BLaER1 treated with 17β-estradiol and CSF1 and Interleukin-3, amounts not matched to agents 10 nM and 100 nM (cell line): Measurements from ENCODE around the gene TUBA3C.
"Not testable (repeated sequence)": the region's sequence is repeated elsewhere in the genome, so short reads cannot be mapped to it uniquely, and the experiment has no call there.

Experiments used
- H3K27ac ChIP-seq, 11 experiments: shearing (Covaris generic); formaldehyde crosslinking; 2 replicates each; pipeline ENCODE4 v1.8.1; 2022
- H3K27me3 ChIP-seq, 11 experiments: shearing (Covaris generic); formaldehyde crosslinking; 2 replicates each; pipeline ENCODE4 v1.8.1; 2022
- H3K36me3 ChIP-seq, 11 experiments: shearing (Covaris generic); formaldehyde crosslinking; 2 replicates each; pipeline ENCODE4 v1.8.1; 2022
- H3K4me1 ChIP-seq, 10 experiments: shearing (Covaris generic); formaldehyde crosslinking; 2 replicates each; pipeline ENCODE4 v1.8.1; 2022
- H3K4me2 ChIP-seq, 11 experiments: shearing (Covaris generic); formaldehyde crosslinking; 2 replicates each; pipeline ENCODE4 v1.8.1; 2022
- H3K4me3 ChIP-seq, 10 experiments: shearing (Covaris generic); formaldehyde crosslinking; 2 replicates each; pipeline ENCODE4 v1.8.1; 2022
- H3K9ac ChIP-seq, 11 experiments: shearing (Covaris generic); formaldehyde crosslinking; 2 replicates each; pipeline ENCODE4 v1.8.1; 2022
- H3K9me3 ChIP-seq, 11 experiments: shearing (Covaris generic); formaldehyde crosslinking; replicated peaks in 1 of 11; 2 replicates each; pipeline ENCODE4 v1.8.1; 2022
- H4K20me1 ChIP-seq, 11 experiments: shearing (Covaris generic); formaldehyde crosslinking; 2 replicates each; pipeline ENCODE4 v1.8.1; 2022
- Cebpa-rat ChIP-seq, 11 experiments: shearing (Covaris generic); IDR thresholded peaks; 2 replicates each; pipeline ENCODE4 v1.8.1; 2022

TUBA3C gene

DNA sequence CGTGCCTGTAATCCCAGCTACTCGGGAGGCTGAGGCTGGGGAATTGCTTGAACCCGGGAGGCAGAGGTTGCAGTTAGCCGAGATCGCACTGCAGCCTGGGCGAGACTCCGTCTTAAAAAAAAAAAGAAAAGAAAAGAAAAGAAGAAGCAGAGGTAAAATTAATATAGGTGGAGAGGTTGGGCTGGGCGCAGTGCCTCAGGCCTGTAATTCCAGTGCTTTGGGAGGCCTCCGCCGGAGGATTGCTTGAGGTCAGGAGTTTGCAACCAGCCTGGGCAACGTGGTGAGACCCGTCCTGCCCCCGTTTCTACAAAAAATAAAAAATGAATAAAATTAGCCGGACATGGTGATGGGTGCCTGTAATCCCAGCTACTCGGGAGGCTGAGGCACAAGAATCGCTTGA, 912 bp upstream of the TUBA3C start:
- no peaks in the 10 kb centered on the region for H3K4me1 ChIP-seq
- no peak for TF ChIP-seq Cebpa-rat (IDR thresholded peaks at IDR 0.05)
- no peak overlapping the region for H3K4me3 ChIP-seq
- H3K4me2 ChIP-seq = no peak overlapping the region
- H3K9ac ChIP-seq = no peak overlapping the region
- no peaks in the 10 kb centered on the region for H4K20me1 ChIP-seq
- H3K36me3 ChIP-seq = no peaks in the 10 kb centered on the region
- H3K27ac ChIP-seq = no peak overlapping the region
- H3K27me3 ChIP-seq = no peaks in the 10 kb centered on the region
- H3K9me3 ChIP-seq = peaks cover 0 to 14% (median 10%) of the 10 kb centered on the region in 11 experiments; a peak in 10 of 22 replicates

DNA sequence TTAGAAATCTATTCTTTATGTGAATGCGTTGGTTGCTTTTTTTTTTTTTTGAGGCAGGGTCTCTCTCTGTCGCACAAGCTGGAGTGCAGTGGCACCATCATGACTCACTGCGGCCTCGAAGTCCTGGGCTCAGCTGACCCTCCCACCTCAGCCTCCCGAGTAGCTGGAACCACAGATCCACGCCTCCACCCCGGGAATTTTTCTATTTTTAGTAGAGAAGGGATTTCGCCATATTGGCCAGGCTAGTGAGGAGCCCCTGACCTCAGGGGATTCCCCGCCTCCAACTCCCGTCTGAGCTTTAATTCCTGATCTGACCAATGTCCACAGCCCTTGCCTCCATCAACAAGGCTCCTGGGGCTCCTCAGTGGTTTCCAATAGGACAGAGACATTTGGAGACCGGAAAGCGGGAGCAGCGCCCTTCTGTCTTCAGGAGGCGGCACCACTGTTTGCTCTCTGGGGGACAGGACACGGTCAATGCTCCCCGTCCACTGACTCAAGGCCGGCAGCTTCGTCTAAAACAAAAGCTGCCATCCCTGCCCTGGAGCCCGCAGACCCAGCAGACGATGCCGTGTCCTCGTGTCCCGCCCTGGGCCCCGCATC, 503 bp downstream of the TUBA3C start:
- no peak for TF ChIP-seq Cebpa-rat (IDR thresholded peaks at IDR 0.05)
- Histone ChIP-seq H4K20me1 (no peaks in the 10 kb centered on the region), H3K4me3 (no peak overlapping the region), H3K9ac (no peak overlapping the region), H3K4me1 (no peaks in the 10 kb centered on the region), H3K27me3 (no peaks in the 10 kb centered on the region), H3K9me3 (peaks cover 0 to 20% (median 10%) of the 10 kb centered on the region in 11 experiments; a peak in 10 of 22 replicates), H3K4me2 (no peak overlapping the region), H3K27ac (no peak overlapping the region), H3K36me3 (no peaks in the 10 kb centered on the region)

DNA sequence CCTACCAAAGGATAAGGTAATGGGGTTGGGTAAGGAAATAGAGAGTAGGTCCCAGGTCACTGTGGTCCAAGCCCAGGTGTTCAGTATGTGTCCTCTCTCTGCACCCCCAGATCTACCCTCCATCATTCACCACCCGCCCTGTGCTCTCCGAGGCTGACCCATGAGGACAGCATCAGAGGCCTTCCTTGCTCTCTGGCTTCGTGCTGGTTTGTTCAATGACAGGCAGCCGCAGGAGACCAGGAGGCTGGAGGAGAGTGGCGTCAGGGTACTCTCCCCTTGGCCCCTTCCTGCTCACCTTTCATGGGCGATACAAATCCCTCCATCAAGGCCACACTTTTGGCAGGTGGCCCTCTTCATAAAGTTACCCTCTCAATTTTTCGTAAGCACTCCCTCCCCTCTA, 1.7 kb downstream of the TUBA3C start:
- Histone ChIP-seq H3K27ac (no peak overlapping the region), H3K27me3 (no peaks in the 10 kb centered on the region), H3K36me3 (no peaks in the 10 kb centered on the region), H3K4me1 (no peaks in the 10 kb centered on the region), H3K9ac (no peak overlapping the region), H4K20me1 (no peaks in the 10 kb centered on the region), H3K4me3 (no peak overlapping the region), H3K9me3 (peaks cover 0 to 20% (median 10%) of the 10 kb centered on the region in 11 experiments; a peak in 10 of 22 replicates), H3K4me2 (no peak overlapping the region)
- no peak for TF ChIP-seq Cebpa-rat (IDR thresholded peaks at IDR 0.05)

DNA sequence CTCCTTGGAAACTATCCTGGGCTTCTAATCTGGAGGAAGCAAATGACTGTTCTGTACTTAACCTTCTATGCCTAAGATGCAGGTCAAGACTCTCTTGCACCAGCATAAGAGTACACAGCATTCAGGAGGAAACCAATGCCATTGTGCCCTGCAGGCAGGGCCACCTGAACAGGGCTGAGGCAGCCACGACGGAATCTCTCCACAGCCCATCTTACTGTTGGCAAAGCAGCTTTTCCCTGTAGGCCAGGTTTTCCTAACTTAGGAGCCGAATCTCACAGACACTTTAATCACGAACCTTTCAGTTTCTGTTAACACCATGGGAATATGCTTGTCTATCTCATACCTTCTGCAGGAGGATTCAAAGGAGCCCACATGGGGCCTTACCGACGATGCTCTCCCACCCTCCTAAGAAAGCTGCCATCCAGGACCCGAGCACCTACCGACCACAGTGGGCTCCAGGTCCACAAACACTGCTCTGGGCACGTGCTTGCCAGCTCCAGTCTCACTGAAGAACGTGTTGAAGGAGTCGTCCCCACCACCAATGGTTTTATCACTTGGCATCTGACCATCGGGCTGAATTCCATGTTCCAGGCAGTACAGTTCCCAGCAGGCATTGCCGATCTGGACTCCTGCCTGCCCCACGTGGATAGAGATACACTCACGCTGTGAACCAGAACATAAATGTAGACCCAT, 2.6 kb downstream of the TUBA3C start:
- no peak overlapping the region for H3K4me3 ChIP-seq
- no peaks in the 10 kb centered on the region for H3K27me3 ChIP-seq
- TF ChIP-seq Cebpa-rat (IDR thresholded peaks at IDR 0.05) = no peak
- H3K4me1 ChIP-seq = no peaks in the 10 kb centered on the region
- no peaks in the 10 kb centered on the region for H4K20me1 ChIP-seq
- no peak overlapping the region for H3K27ac ChIP-seq
- H3K36me3 ChIP-seq = no peaks in the 10 kb centered on the region
- no peak overlapping the region for H3K4me2 ChIP-seq
- H3K9me3 ChIP-seq = peaks cover 0 to 20% (median 10%) of the 10 kb centered on the region in 11 experiments; a peak in 10 of 22 replicates
- H3K9ac ChIP-seq = no peak overlapping the region

DNA sequence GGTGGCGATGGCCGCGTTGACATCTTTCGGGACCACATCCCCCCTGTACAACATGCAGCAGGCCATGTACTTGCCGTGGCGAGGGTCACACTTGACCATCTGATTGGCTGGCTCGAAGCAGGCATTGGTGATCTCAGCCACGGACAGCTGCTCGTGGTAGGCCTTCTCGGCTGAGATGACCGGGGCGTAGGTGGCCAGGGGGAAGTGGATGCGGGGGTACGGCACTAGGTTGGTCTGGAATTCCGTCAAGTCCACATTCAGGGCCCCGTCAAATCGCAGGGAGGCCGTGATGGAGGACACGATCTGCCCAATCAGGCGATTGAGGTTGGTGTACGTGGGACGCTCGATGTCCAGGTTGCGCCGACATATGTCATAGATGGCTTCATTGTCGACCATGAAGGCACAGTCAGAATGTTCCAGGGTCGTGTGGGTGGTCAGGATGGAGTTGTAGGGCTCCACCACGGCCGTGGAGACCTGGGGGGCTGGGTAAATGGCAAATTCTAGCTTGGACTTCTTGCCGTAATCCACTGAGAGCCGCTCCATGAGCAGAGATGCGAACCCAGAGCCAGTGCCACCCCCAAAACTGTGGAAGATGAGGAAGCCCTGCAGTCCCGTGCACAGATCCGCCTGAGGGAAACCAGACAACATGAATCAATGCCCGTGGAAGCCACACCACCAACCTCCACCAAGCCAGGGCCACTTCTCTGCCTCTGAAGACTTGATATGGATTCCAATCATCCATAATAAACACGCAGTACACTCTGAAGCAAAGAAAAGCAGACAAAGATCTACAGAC, 4.4 kb downstream of the TUBA3C start:
- not testable (repeated sequence) for H3K4me3 ChIP-seq, H3K4me1 ChIP-seq, H3K36me3 ChIP-seq, H3K4me2 ChIP-seq, H3K27ac ChIP-seq, H3K9ac ChIP-seq, H4K20me1 ChIP-seq, H3K27me3 ChIP-seq
- peaks cover 0 to 19% (median 10%) of the 10 kb centered on the region in 11 experiments; a peak in 10 of 22 replicates for H3K9me3 ChIP-seq

DNA sequence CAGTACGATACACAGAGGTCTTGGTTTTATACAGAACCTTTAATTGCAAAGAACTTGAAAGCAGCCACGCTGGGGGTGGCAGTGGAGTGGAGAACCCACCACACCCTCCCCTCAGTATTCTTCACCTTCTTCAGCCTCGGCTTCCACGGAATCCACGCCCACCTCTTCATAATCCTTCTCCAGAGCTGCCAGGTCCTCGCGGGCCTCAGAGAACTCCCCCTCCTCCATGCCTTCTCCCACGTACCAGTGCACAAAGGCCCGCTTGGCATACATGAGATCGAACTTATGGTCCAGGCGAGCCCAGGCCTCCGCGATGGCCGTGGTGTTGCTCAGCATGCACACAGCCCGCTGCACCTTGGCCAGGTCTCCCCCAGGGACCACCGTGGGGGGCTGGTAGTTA, 7.9 kb downstream of the TUBA3C start:
- Histone ChIP-seq H3K27me3 (no peaks in the 10 kb centered on the region), H4K20me1 (no peaks in the 10 kb centered on the region), H3K9ac (no peak overlapping the region), H3K4me1 (no peaks in the 10 kb centered on the region), H3K36me3 (no peaks in the 10 kb centered on the region), H3K4me3 (no peak overlapping the region), H3K9me3 (peaks cover 0 to 6% (median 0%) of the 10 kb centered on the region in 11 experiments; a peak in 2 of 22 replicates), H3K4me2 (no peak overlapping the region), H3K27ac (no peak overlapping the region)
- TF ChIP-seq Cebpa-rat (IDR thresholded peaks at IDR 0.05) = no peak

DNA sequence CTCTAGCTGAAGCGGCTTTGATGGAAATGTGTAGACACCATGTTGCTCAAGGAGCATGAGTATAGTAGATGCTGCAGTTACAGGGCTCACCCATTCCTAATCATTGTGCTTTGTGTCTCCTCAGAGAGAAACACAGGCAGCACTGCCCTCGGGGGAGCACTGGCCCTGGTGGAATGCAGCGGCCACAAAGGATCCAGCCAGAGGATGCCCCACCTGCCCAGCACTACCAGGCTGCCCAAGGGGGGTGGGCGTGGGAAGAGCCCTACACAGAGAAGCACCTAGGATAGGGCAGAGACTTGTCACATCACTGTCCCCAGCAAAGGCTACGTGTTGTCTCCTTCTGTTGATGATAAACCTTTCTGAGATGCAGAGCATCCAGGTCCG, 9.0 kb downstream of the TUBA3C start:
- H3K4me3 ChIP-seq = no peak overlapping the region
- H3K9ac ChIP-seq = no peak overlapping the region
- TF ChIP-seq Cebpa-rat (IDR thresholded peaks at IDR 0.05) = no peak
- no peaks in the 10 kb centered on the region for H3K27me3 ChIP-seq
- H3K4me1 ChIP-seq = no peaks in the 10 kb centered on the region
- H3K4me2 ChIP-seq = no peak overlapping the region
- peaks cover 0 to 6% (median 0%) of the 10 kb centered on the region in 11 experiments; a peak in 2 of 22 replicates for H3K9me3 ChIP-seq
- no peaks in the 10 kb centered on the region for H4K20me1 ChIP-seq
- H3K36me3 ChIP-seq = no peaks in the 10 kb centered on the region
- H3K27ac ChIP-seq = no peak overlapping the region

DNA sequence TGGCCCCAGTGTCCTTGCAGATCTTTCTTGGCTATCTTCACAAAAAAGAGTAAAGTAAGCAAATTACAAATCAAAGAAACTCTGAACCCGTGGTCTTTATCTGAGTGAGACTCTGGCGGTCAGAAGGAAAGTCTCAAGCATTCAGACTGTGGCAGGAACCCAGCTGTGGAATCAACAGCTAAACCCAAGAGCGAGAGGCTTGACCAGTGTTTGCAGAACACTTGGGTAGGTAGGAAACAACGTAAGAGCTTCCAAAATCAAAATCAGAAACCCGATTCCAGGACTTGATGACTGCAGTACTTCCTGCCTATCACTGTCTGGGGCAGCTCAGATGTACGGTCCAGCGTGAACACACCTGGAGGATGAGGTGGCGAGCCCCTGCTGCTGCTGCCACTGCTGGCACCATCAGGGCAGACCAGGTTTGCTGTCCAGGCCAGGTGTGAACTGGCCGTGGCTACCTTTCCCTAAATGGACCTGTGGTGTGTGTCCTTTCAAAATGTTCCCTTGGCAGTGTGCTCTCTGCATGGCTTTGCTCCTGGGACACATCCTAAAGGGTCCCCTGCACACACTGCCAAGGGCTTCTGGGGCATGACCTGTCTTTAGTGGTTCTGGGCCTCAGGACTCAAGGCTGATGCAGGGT, 9.5 kb downstream of the TUBA3C start:
- no peaks in the 10 kb centered on the region for H4K20me1 ChIP-seq
- no peak overlapping the region for H3K9ac ChIP-seq
- H3K4me3 ChIP-seq = no peak overlapping the region
- H3K36me3 ChIP-seq = no peaks in the 10 kb centered on the region
- H3K27me3 ChIP-seq = no peaks in the 10 kb centered on the region
- TF ChIP-seq Cebpa-rat (IDR thresholded peaks at IDR 0.05) = no peak
- no peak overlapping the region for H3K27ac ChIP-seq
- H3K9me3 ChIP-seq = peaks cover 0 to 6% (median 0%) of the 10 kb centered on the region in 11 experiments; a peak in 2 of 22 replicates
- no peak overlapping the region for H3K4me2 ChIP-seq
- no peaks in the 10 kb centered on the region for H3K4me1 ChIP-seq

DNA sequence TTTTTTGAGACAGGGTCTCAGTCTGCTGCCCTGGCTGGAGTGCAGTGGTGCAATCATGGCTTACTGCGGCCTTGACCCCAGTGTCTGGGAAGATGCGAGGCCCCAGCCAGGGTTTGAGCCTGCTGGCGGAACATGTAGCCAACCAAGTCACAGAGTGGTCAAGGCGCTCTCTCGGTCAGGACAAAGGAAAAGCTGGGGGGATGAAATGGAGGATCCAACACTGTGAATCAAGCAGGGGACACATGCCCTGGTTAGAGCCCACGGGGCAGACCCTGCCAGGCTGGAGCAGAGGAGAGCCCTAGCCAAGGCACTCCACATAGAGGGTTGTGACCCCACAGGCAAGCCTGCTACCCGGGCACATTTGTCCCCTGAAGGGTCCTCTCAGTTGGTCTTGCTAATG, 10.1 kb downstream of the TUBA3C start:
- no peak for TF ChIP-seq Cebpa-rat (IDR thresholded peaks at IDR 0.05)
- Histone ChIP-seq H3K36me3 (no peaks in the 10 kb centered on the region), H3K27me3 (no peaks in the 10 kb centered on the region), H3K4me1 (no peaks in the 10 kb centered on the region), H3K4me2 (no peak overlapping the region), H4K20me1 (no peaks in the 10 kb centered on the region), H3K4me3 (no peak overlapping the region), H3K27ac (no peak overlapping the region), H3K9ac (no peak overlapping the region), H3K9me3 (peaks cover 0 to under 1% (median 0%) of the 10 kb centered on the region in 11 experiments; a peak in 1 of 22 replicates)
